GM19328 (cell line): ENCODE measurements around the gene CDC45.

ENCODE experiments used
- ATAC-seq: cut with Tn5 transposase; IDR thresholded peaks from one replicate; pipeline ENCODE4 v1.9.1; 2021; ENCODE audit warnings: mild to moderate bottlenecking, moderate library complexity; ENCODE audit not compliant: unreplicated experiment

CDC45 gene

GRCh38 chr22:19447330-19448075 lies 32.2 kb upstream of the CDC45 start, which contains the start of gene C22orf39:
Gene C22orf39 (minus strand): TSS chr22:19447711. CDS start chr22:19447688, 23 bp downstream.
- peak; percentile 73 for ATAC-seq

- ATAC-seq: peak; percentile 12
Measured at GRCh38 chr22:19448076-19448607, 31.6 kb upstream of the CDC45 start.

GRCh38 chr22:19448739-19449421 lies 30.8 kb upstream of the CDC45 start:
- ATAC-seq: no peak

DNA sequence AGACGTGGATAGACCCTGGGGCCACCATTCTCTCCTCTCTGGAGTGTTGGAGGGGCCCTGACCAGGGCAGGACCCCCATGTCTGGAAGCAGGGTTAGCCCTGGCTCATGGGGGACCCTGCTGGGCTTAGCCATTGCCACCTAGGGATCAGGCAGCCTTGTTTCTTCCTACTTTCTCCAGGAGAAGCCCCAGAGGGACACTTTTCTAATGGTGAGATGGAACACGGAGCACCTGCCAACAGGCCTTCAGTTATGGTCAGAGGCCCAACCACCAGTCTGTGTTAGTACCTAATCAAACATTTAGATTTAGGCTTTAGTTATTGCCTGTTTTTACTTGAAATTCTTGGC lies 30.3 kb upstream of the CDC45 start:
- no peak for ATAC-seq

DNA sequence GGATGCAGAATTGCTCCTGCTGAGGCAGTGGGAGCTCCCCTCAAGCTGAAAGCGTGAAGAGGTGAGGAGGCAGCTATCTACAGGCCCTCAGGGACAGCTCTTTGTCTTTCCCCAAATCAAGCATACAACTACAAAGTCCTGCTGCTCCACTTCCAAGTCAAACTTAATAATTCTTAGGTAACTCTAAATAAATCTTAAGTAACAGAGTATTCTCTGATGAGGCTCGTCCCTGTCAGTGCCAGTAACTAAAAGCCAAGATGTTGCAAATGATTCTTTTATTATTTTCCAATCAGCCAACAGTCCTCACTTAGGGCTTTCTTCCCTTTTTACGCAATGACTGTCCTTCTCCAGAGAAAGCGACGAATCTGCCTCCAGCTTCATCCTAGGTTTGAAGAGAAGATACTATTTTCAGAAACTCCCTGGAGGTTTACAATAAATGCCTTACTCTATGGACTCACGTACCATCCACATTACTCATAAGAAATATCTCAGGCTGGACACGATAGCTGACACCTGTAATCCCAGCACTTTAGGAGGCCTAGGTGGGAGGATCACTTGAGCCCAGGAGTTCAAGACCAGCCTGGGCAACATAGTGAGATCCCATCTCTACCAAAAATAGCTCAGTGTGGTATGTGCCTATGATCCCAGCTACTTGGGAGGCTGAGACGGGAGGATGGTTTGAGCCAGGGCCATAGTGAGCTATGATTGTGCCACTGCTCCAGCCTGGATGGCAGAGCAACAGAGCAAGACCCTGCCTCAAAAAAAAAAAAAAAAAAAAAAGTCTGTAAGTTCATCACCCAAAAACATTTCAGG lies 29.2 kb upstream of the CDC45 start:
- ATAC-seq: no peak

- ATAC-seq: no peak
Measured at GRCh38 chr22:19451570-19451969, 28.1 kb upstream of the CDC45 start.

DNA sequence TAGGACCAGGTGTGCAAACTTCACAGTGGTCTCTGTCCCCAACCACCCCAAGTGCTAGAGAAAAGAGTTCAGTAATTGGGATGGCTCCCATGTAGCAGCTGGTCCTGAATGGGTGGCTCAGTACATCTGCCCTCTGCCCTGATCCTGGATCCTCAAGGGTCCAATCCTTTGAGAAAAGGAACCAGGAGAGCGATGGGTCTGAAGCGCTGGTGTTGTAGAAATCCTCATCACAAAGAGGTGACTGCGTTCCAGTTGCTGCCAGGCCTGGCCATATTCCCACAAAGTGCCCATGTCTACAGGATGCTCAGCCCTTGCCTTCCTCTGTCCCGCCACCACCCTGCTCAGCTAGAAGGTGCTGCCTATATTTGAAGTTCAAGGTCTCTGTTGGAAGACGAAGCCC lies 26.0 kb upstream of the CDC45 start:
- ATAC-seq: no peak

DNA sequence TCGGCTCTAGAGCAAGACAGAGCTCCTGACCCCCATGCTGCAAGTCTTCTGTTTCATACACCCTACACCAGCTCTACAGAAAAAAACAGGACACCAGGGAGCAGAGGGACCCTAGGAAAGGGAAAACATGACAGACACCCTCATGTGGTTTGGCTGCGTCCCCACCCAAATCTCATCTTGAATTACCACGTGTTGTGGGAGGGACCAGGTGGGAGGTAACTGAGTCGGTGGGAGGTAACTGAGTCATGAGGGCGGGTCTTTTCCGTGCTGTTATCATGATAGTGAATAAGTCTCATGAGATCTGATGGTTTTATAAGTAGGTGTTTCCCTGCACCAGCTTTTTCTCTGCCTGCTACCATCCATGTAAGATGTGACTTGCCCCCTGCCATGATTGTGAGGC lies 25.6 kb upstream of the CDC45 start:
- no peak for ATAC-seq

GRCh38 chr22:19455033-19455432 lies 24.7 kb upstream of the CDC45 start:
- no peak for ATAC-seq

GRCh38 chr22:19455585-19456370 lies 23.9 kb upstream of the CDC45 start:
- ATAC-seq: no peak

DNA sequence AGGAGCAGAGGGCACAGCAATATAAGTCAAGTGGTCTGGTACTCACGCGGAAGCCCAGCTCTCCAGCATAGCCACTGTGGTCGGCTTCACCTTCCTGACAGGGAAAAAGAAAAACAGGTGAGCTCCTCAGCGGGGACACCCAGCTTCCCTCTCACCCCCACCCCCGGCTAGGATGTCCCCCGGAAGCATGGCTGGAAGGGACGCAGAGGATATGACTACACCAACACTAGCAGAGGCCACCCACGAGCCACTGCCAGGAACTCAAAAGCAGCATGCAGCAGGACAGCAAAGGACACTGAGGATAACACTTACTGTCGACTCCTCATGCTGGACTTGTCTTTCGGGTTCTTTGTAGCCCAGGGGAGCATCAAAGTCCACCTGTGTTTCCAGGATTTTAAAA lies 23.2 kb upstream of the CDC45 start:
- ATAC-seq: no peak

DNA sequence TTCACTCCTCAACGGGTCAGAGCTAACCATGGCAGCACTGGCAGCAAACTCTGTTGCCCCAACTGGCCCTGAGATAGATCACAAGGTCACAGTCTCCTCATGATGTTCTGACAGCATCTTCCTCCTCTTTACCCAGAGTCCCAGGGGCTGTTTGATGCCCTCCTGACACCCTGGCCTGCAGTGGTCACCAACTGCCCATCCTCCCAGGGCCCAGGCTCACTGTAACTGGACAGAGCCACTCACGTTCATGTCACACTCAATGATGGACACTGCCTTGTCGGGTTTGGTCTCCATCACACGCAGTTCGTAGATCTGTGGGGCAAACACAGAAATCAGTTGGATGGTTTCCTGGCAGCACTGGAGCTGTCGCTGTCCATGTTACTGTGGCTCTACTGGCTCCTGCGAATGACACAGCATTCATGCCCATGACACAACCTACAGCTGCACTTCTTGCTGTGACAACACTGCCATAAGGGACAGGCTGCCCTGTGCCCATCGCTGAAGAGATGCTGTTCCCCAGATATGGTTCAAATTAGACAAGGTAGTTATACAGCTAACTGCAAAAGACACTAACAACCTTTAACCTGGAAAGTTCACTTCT lies 21.8 kb upstream of the CDC45 start:
- ATAC-seq: no peak

- ATAC-seq: no peak
Measured at GRCh38 chr22:19460036-19460435, 19.7 kb upstream of the CDC45 start.

- no peak for ATAC-seq
Measured at GRCh38 chr22:19461506-19461905, 18.2 kb upstream of the CDC45 start.

GRCh38 chr22:19463008-19463407 lies 16.7 kb upstream of the CDC45 start:
- ATAC-seq: no peak

DNA sequence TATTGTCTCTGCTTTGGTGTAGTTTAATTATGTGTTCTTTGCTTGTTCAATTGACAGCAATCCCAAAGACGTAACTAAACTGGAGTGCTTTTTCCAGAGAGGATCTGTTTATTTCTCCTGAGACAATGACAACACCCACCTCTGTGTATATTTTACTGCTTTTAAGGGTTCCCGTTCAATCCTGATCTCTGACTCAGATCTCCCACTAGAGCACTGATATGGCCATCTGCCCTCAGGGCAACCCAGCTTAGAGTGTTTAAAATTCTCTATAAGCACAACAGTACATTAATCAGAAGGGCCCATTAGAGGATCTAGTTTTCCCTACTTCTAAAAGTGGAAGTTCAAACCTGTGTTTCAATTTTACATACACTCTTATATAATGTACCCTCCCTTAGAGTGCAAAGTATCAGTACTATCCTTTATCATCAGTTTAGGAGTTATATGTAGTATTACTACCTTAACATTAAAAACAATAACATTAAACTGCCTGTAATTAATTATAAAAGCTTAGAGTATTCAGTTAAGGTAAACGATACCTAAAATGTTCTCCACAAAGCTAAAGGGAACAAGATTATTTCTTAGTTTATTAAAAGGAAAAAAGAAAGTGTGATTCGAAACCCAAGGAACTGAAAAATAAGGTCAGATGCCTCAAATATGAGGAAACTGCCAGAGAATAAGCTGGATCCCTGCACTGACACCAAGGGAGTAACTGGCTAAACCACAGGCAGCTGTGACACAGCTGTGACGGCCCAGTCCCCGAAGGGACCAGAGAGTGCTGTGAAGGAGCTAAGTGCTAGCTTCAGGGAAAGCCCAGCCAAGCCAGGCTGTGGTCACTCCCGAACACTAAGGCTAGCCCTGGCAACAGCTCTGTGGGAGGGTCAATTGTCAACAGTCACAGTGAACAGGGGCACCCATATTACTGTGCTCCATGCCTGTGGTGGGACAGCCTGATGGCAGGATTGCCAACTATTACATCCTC lies 15.9 kb upstream of the CDC45 start:
- ATAC-seq: no peak

DNA sequence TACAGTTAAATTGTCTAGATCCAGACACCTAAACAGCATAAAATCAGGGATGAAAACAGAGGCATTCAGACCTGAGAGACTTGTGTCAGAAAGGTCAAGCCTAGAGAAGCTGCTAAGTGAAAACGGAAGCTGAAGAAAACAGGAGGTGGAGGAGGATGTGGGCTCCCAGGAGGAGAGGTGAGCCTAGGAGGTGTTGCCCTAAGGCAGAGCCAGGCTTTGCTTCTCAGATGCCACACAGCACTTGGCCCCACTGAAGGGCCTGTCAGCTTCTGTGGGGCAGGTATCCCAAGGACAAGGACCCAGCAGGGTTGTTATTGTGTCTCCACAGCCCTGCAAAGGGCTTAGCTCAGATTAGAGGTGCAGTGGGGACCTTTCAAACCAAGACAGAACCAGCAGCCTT lies 15.2 kb upstream of the CDC45 start:
- no peak for ATAC-seq

DNA sequence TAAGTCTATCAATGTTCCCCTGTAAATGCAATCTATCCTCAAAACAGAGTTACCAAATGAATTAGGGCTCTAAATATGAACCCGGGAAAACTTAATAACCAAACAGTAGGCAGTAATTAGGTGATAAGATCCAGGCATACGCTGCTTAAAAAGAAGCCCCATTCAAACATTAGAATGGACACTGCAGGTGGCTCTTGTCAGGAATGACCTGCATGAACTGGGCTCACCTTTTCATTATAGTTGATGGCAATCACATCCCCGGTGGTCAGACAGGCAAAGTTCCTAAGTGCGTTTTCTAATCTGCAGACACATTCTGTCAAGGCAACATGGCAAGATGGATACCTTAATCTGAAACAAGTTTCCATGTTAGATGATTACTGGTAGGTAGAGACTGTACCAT lies 14.7 kb upstream of the CDC45 start:
- ATAC-seq: no peak

- no peak for ATAC-seq
Measured at GRCh38 chr22:19466126-19466716, 13.5 kb upstream of the CDC45 start.
